ENCODE measurements around the gene BBS9. TPM values are rescaled to one million over a fixed set of nuclear protein-coding genes. Genes with fewer than 3 reads are reported as not detected.

Gene BBS9
- total and polyA plus RNA-seq, 9 of the 15 experiments (the other 6 are each of a cell fraction or from before 2014, with no cell fraction given), result 0.77 to 3.3 (median 2.4) TPM

GRCh38 chr7:33642312-33642711, 512.9 kb downstream of the BBS9 start:
- 0% methylated on average over 1 of the region's 1 CpG for WGBS (ENCODE audit: insufficient coverage, low coverage, missing lambda C conversion rate)
- Histone ChIP-seq H3K27me3 (ENCODE audit: control insufficient read depth in 2 of 2, insufficient read depth in 2 of 2, low read length in 2 of 2) (no peaks in the 10 kb centered on the region), H3K4me1 (replicated peaks in 1 of 2; ENCODE audit: control insufficient read depth in 2 of 2, insufficient read depth in 2 of 2, low read length in 2 of 2) (no peaks in the 10 kb centered on the region), H4K20me1 (replicated peaks; ENCODE audit: control insufficient read depth, insufficient read depth, low read length) (no peaks in the 10 kb centered on the region), H3K9me3 (replicated peaks; ENCODE audit: control insufficient read depth, insufficient read depth, low read depth, low read length) (no peaks in the 10 kb centered on the region), H3K27ac (ENCODE audit: extremely low read depth, low read depth, low read length) (no peak overlapping the region), H3K4me3 (no peak overlapping the region), H3K79me2 (ENCODE audit: control insufficient read depth, insufficient read depth, low read length) (no peaks in the 10 kb centered on the region), H3K4me2 (ENCODE audit: insufficient read depth, low read length) (no peak overlapping the region), H3K9ac (ENCODE audit: insufficient read depth in 1 of 2, low read depth in 2 of 2, low read length in 2 of 2) (no peak overlapping the region), H3K9me1 (ENCODE audit: control insufficient read depth, insufficient read depth, low read length) (no peaks in the 10 kb centered on the region), H2AFZ (ENCODE audit: low read depth, low read length) (no peak overlapping the region), H3K36me3 (ENCODE audit: control insufficient read depth, insufficient read depth, low read length) (no peaks in the 10 kb centered on the region)
- POLR2A ChIA-PET, result no interaction called here
- TF ChIP-seq SIN3A (IDR thresholded peaks at IDR 0.05; ENCODE audit: borderline replicate concordance in 2 of 2, control insufficient read depth in 1 of 2, low read depth in 2 of 2, low read length in 2 of 2), result no peak
- TF ChIP-seq ZNF41 (CRISPR knock-in tag; conservative IDR thresholded peaks at IDR 0.05), result no peak
- TF ChIP-seq DDX20 (tag; IDR thresholded peaks at IDR 0.05; ENCODE audit: low read depth), result no peak
- no peak for TF ChIP-seq POLR2B (IDR thresholded peaks at IDR 0.05; ENCODE audit: low read depth, partially characterized antibody)
- TF ChIP-seq SP2 (IDR thresholded peaks at IDR 0.05; ENCODE audit: extremely low read depth, low read depth, low read length, poor library complexity, severe bottlenecking), result no peak
- no peak for DNase-seq (ENCODE audit: extremely low read depth in 1 of 4, low spot score in 3 of 4)
- no peak for ATAC-seq
- in situ Hi-C loops (cut with MboI) (no loop called here), intact Hi-C loops (cut with micrococcal nuclease) (no loop called here)
- no TSS peak for BruUV-seq (replicated peaks)
- FAIRE-seq, result no peak
- CTCF ChIA-PET (ENCODE audit: low intra/inter-chr PET ratio), result no interaction called here

- Histone ChIP-seq H3K4me1 (replicated peaks in 1 of 2; ENCODE audit: control insufficient read depth in 2 of 2, insufficient read depth in 2 of 2, low read length in 2 of 2) (no peaks in the 10 kb centered on the region), H3K9me3 (replicated peaks; ENCODE audit: control insufficient read depth, insufficient read depth, low read depth, low read length) (no peaks in the 10 kb centered on the region), H3K27ac (ENCODE audit: extremely low read depth, low read depth, low read length) (no peak overlapping the region), H2AFZ (ENCODE audit: low read depth, low read length) (no peak overlapping the region), H3K27me3 (ENCODE audit: control insufficient read depth in 2 of 2, insufficient read depth in 2 of 2, low read length in 2 of 2) (no peaks in the 10 kb centered on the region), H3K36me3 (ENCODE audit: control insufficient read depth, insufficient read depth, low read length) (no peaks in the 10 kb centered on the region), H3K9ac (ENCODE audit: insufficient read depth in 1 of 2, low read depth in 2 of 2, low read length in 2 of 2) (no peak overlapping the region), H3K79me2 (ENCODE audit: control insufficient read depth, insufficient read depth, low read length) (no peaks in the 10 kb centered on the region), H3K4me3 (no peak overlapping the region), H3K9me1 (ENCODE audit: control insufficient read depth, insufficient read depth, low read length) (no peaks in the 10 kb centered on the region), H4K20me1 (replicated peaks; ENCODE audit: control insufficient read depth, insufficient read depth, low read length) (no peaks in the 10 kb centered on the region), H3K4me2 (ENCODE audit: insufficient read depth, low read length) (no peak overlapping the region)
- FAIRE-seq (no peak), ATAC-seq (no peak), DNase-seq (ENCODE audit: extremely low read depth in 1 of 4, low spot score in 3 of 4) (no peak)
- ChIA-PET POLR2A (no interaction called here), CTCF (ENCODE audit: low intra/inter-chr PET ratio) (no interaction called here)
- BruUV-seq (replicated peaks), result no TSS peak
- in situ Hi-C loops (cut with MboI) (no loop called here), intact Hi-C loops (cut with micrococcal nuclease) (no loop called here)
- 0% methylated on average over 2 of the region's 2 CpGs for WGBS (ENCODE audit: insufficient coverage, low coverage, missing lambda C conversion rate)
- TF ChIP-seq REST (IDR thresholded peaks at IDR 0.05; ENCODE audit: borderline replicate concordance), result no peak
- no peak for TF ChIP-seq REST (CRISPR knock-in tag; IDR thresholded peaks at IDR 0.05; ENCODE audit: low read depth)
- TF ChIP-seq KAT7 (CRISPR knock-in tag; IDR thresholded peaks at IDR 0.05; ENCODE audit: borderline replicate concordance), result no peak
Observed at GRCh38 chr7:33643530-33643929, 514.2 kb downstream of the BBS9 start.

Data from K562 (cell line).